Mesenchymal stem cell (in vitro differentiated cells and primary cell): ENCODE measurements around the gene RAB23.
A peak's percentile ranks its signal among the peaks of the same experiment; 100 is the strongest.

Source experiments
- DNase-seq: peaks from one replicate; pipeline ENCODE4 v3.0.0-alpha.2; 2013
- H2AFZ ChIP-seq: one replicate; pipeline ENCODE4 v1.6.1; 2013; ENCODE audit warnings: low read depth, mild to moderate bottlenecking, control low read depth, inconsistent platforms, low read length, moderate library complexity
- H2AK5ac ChIP-seq: 2 replicates; pipeline ENCODE4 v1.6.1; 2013; ENCODE audit warnings: low read length, moderate library complexity, mild to moderate bottlenecking, inconsistent platforms; ENCODE audit not compliant: severe bottlenecking
- H2BK120ac ChIP-seq: one replicate; pipeline ENCODE4 v1.6.1; 2013; ENCODE audit warnings: low read depth, mild to moderate bottlenecking, inconsistent platforms, low read length, moderate library complexity
- H2BK12ac ChIP-seq, 2 experiments: one replicate each; pipeline ENCODE4 v1.6.1; 2013; ENCODE audit warnings: inconsistent platforms in 2 of 2, low read length in 2 of 2, mild to moderate bottlenecking in 2 of 2, moderate library complexity in 2 of 2, control low read depth in 1 of 2
- H2BK15ac ChIP-seq: one replicate; pipeline ENCODE4 v1.6.1; 2013; ENCODE audit warnings: mild to moderate bottlenecking, low read depth, inconsistent platforms; ENCODE audit not compliant: poor library complexity, severe bottlenecking
- H2BK5ac ChIP-seq: 2 replicates; pipeline ENCODE4 v1.6.1; 2013; ENCODE audit warnings: low read depth, mild to moderate bottlenecking, low read length, control low read depth, inconsistent platforms; ENCODE audit not compliant: poor library complexity, severe bottlenecking
- H3K14ac ChIP-seq, 2 experiments: one replicate each; pipeline ENCODE4 v1.6.1; 2013; ENCODE audit warnings: inconsistent platforms in 2 of 2, low read length in 2 of 2, control low read depth in 1 of 2, mild to moderate bottlenecking in 1 of 2, moderate library complexity in 1 of 2
- H3K18ac ChIP-seq, 2 experiments: one replicate each; pipeline ENCODE4 v1.6.1; 2013; ENCODE audit warnings: inconsistent platforms in 2 of 2, low read length in 2 of 2, control low read depth in 1 of 2, low read depth in 1 of 2, mild to moderate bottlenecking in 1 of 2
- H3K23ac ChIP-seq, 2 experiments: one replicate each; pipeline ENCODE4 v1.6.1; 2013; ENCODE audit warnings: inconsistent platforms in 2 of 2, low read length in 2 of 2, mild to moderate bottlenecking in 2 of 2, moderate library complexity in 2 of 2, control low read depth in 1 of 2
- H3K27ac ChIP-seq: 2 replicates; pipeline ENCODE4 v1.5.1; 2013; ENCODE audit warnings: mild to moderate bottlenecking, moderate library complexity, low read length, control low read depth, inconsistent platforms; ENCODE audit not compliant: poor library complexity, severe bottlenecking
- H3K27me3 ChIP-seq, 2 experiments: 2 replicates each; pipeline versions ENCODE4 v1.6.1 to v1.7.0; 2013; ENCODE audit warnings: low read length in 2 of 2, mild to moderate bottlenecking in 2 of 2, moderate library complexity in 2 of 2, control low read depth in 1 of 2, inconsistent platforms in 1 of 2; ENCODE audit not compliant: control insufficient read depth in 1 of 2, insufficient read depth in 1 of 2
- H3K36me3 ChIP-seq, 2 experiments: 2 replicates each; pipeline versions ENCODE4 v1.6.1 to v1.7.0; 2013; ENCODE audit warnings: low read length in 2 of 2, control low read depth in 1 of 2, inconsistent platforms in 1 of 2, low read depth in 1 of 2, mild to moderate bottlenecking in 1 of 2; ENCODE audit not compliant: insufficient read depth in 2 of 2, control insufficient read depth in 1 of 2
- H3K4ac ChIP-seq, 2 experiments: one replicate each; pipeline ENCODE4 v1.6.1; 2013; ENCODE audit warnings: inconsistent platforms in 2 of 2, low read length in 2 of 2, mild to moderate bottlenecking in 2 of 2, moderate library complexity in 2 of 2, control low read depth in 1 of 2, low read depth in 1 of 2
- H3K4me1 ChIP-seq: 2 replicates; pipeline ENCODE4 v1.6.1; 2013; ENCODE audit warnings: low read depth, low read length, control low read depth; ENCODE audit not compliant: control insufficient read depth, insufficient read depth
- H3K4me2 ChIP-seq: 2 replicates; pipeline ENCODE4 v1.6.1; 2013; ENCODE audit warnings: low read length, mild to moderate bottlenecking, inconsistent platforms; ENCODE audit not compliant: poor library complexity, severe bottlenecking
- H3K4me3 ChIP-seq, 2 experiments: 2 replicates each; pipeline versions ENCODE4 v1.5.1 to v1.7.0; 2013; ENCODE audit warnings: low read length in 2 of 2, mild to moderate bottlenecking in 2 of 2, control low read depth in 1 of 2, low read depth in 1 of 2; ENCODE audit not compliant: insufficient read depth in 1 of 2
- H3K79me1 ChIP-seq: replicated peaks from 2 replicates; pipeline ENCODE4 v1.6.1; 2013; ENCODE audit warnings: mild to moderate bottlenecking, control low read depth, low read length, inconsistent platforms; ENCODE audit not compliant: poor library complexity, severe bottlenecking
- H3K9ac ChIP-seq: 2 replicates; pipeline ENCODE4 v1.7.0; 2013; ENCODE audit warnings: mild to moderate bottlenecking, low read length, moderate library complexity
- H3K9me3 ChIP-seq: 2 replicates; pipeline ENCODE4 v1.7.0; 2013; ENCODE audit warnings: mild to moderate bottlenecking, low read length; ENCODE audit not compliant: control insufficient read depth
- H4K8ac ChIP-seq: one replicate; pipeline ENCODE4 v1.6.1; 2013; ENCODE audit warnings: inconsistent platforms, mild to moderate bottlenecking, low read length, moderate library complexity
- H4K91ac ChIP-seq: one replicate; pipeline ENCODE4 v1.6.1; 2013; ENCODE audit warnings: mild to moderate bottlenecking, low read length, inconsistent platforms
- WGBS: methylation state at CpG from one replicate; pipeline ENCODE4 v1.1.7; 2013; ENCODE audit warnings: mixed read lengths; 5-methylcytosine and 5-hydroxymethylcytosine counted together

The RAB23 gene

DNA sequence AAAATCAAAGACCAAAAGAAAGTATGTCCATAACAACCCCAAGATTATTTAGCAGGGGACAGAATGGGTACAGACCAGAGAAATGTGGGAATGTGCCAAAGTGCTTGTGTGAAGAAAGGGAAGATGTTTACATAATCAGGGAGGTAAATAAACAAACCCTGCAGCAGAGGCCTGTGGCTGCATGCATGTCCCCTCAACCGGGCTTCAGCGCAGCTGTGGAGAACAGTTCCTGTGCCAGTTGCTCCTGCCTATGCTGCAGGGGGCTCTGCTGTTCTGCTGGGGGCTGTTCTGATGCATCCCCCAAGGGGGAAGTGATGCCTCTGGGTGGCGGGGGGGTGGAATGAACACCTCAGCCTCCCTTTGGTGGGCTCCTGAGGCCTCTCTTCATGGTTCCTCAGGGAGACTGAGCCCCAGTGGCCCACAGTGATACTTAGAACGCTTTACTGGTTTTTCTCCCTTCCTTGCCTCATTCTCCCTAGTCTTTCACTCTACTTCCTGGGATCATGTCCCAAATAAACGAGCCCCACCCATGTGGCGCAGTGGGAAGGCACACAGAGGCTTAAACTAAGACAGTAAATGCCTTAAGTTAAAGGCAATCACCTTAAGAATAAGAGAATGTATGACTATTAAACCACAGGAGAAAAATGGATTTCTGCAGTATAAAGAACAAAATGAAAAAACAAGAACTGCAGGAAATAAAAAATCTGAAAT is 23.0 kb downstream of the RAB23 start:
- Histone ChIP-seq H3K27ac (no peak overlapping the region), H3K4me2 (no peak overlapping the region), H2BK15ac (no peak overlapping the region), H3K18ac (peak overlapping the region in 1 of 2 experiments; percentile 79), H3K79me1 (peaks cover 20% of the 10 kb centered on the region), H3K4me1 (peaks cover 4% of the 10 kb centered on the region), H2AFZ (no peak overlapping the region), H3K23ac (no peak overlapping the region), H3K36me3 (peaks cover 7 to 41% of the 10 kb centered on the region in 2 experiments), H3K14ac (no peak overlapping the region), H4K91ac (no peak overlapping the region), H3K4ac (no peak overlapping the region), H3K9me3 (no peaks in the 10 kb centered on the region), H3K4me3 (no peak overlapping the region), H2BK120ac (no peak overlapping the region), H3K9ac (no peak overlapping the region), H2BK12ac (peak overlapping the region; percentile 66 to 71), H3K27me3 (no peaks in the 10 kb centered on the region), H2BK5ac (no peak overlapping the region), H2AK5ac (peak overlapping the region; percentile 48), H4K8ac (peak overlapping the region; percentile 87)
- peak; percentile 80 for DNase-seq
- 40% methylated on average over 6 of the region's 6 CpGs for WGBS

DNA sequence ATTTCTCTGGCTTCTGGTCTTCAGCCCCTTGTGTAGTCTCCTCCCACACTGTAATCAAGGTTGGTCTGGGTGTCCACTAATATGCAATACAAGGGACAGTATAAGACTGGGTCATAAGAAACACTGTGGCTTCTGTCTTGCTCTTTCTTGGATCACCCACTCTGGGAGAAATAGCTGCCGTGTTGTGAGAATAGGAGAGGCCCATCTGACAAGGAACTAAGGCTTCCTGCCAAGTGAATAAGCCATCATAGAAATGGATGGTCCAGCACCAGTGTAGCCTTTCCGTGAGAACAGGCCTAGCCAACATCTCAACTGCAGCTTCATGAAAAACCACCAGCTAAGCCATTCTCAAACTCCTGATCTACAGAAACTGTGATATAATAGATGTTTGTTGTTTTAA is 26.6 kb downstream of the RAB23 start:
- Histone ChIP-seq H3K18ac (no peak overlapping the region), H3K36me3 (peaks cover 13 to 71% of the 10 kb centered on the region in 2 experiments), H2AFZ (no peak overlapping the region), H2BK120ac (no peak overlapping the region), H2BK12ac (no peak overlapping the region), H2AK5ac (no peak overlapping the region), H2BK5ac (no peak overlapping the region), H3K9ac (no peak overlapping the region), H3K4me1 (peaks cover 4% of the 10 kb centered on the region), H3K9me3 (no peaks in the 10 kb centered on the region), H3K14ac (no peak overlapping the region), H2BK15ac (no peak overlapping the region), H3K27ac (no peak overlapping the region), H4K8ac (no peak overlapping the region), H3K23ac (no peak overlapping the region), H3K27me3 (no peaks in the 10 kb centered on the region), H3K4me2 (no peak overlapping the region), H3K4me3 (no peak overlapping the region), H4K91ac (no peak overlapping the region), H3K79me1 (peaks cover 17% of the 10 kb centered on the region), H3K4ac (no peak overlapping the region)
- 90% methylated on average over 2 of the region's 2 CpGs for WGBS
- no peak for DNase-seq

DNA sequence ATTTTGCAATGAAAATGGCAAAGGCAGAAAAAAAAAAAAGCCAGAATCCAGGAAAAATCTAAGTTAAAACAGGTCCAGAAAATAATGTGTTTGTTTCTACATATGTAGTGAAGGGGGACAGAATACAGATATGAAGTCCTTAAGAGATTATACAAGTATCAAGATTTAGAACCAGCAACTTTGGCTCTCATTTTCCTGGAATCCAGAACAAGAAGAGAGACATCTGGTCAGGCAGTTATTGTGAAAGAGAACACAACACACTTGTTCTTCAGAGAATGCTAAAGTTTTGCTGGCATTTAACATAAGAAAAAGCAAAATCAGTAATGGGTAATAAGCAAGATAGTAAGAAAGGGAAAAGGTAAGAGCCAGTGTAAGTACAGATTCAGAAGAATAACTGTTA is 28.9 kb downstream of the RAB23 start:
- Histone ChIP-seq H3K27ac (no peak overlapping the region), H3K36me3 (peaks cover 8 to 84% of the 10 kb centered on the region in 2 experiments), H3K4me2 (no peak overlapping the region), H3K79me1 (peaks cover 14% of the 10 kb centered on the region), H2AFZ (no peak overlapping the region), H2BK5ac (no peak overlapping the region), H3K23ac (no peak overlapping the region), H3K4me3 (no peak overlapping the region), H3K9me3 (no peaks in the 10 kb centered on the region), H3K27me3 (no peaks in the 10 kb centered on the region), H4K91ac (no peak overlapping the region), H3K4ac (no peak overlapping the region), H4K8ac (no peak overlapping the region), H2AK5ac (no peak overlapping the region), H2BK15ac (no peak overlapping the region), H3K14ac (no peak overlapping the region), H3K4me1 (no peaks in the 10 kb centered on the region), H3K18ac (no peak overlapping the region), H2BK120ac (no peak overlapping the region), H2BK12ac (no peak overlapping the region), H3K9ac (peak overlapping the region; percentile 32)
- DNase-seq, result no peak

DNA sequence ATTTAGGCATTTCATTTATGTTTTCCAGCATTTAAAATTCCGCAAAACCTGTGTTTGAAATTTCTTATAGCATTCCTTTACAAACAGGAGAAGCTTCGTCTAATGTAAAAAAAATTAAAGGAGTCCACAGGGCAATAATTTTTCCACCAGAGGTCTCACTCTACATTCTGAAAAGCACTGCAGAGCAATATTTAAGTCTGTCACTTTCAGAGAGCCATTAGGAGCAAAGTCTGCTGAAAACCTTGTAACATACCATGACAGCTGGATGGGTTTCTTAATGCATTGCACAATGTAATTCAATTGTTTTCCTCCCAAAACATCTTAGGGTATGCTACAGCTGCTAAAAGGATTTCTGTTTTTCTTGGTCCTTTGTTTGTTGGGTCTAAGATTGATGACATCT is 32.0 kb downstream of the RAB23 start:
- Histone ChIP-seq H3K9me3 (no peaks in the 10 kb centered on the region), H2AK5ac (no peak overlapping the region), H3K27me3 (no peaks in the 10 kb centered on the region), H4K8ac (no peak overlapping the region), H2AFZ (no peak overlapping the region), H2BK15ac (no peak overlapping the region), H2BK5ac (no peak overlapping the region), H3K36me3 (peaks cover 5 to 90% of the 10 kb centered on the region in 2 experiments), H3K79me1 (peaks cover 12% of the 10 kb centered on the region), H4K91ac (no peak overlapping the region), H3K4me3 (no peak overlapping the region), H3K27ac (no peak overlapping the region), H3K9ac (no peak overlapping the region), H3K23ac (no peak overlapping the region), H3K4me1 (no peaks in the 10 kb centered on the region), H3K18ac (no peak overlapping the region), H2BK12ac (no peak overlapping the region), H3K14ac (no peak overlapping the region), H2BK120ac (no peak overlapping the region), H3K4ac (no peak overlapping the region), H3K4me2 (no peak overlapping the region)
- WGBS, result 88% methylated on average over 2 of the region's 2 CpGs
- DNase-seq, result peak; percentile 49
